Thymus (tissue), 11 donors: Measurements from ENCODE around the gene LSM3. TPM values are rescaled to one million over a fixed set of nuclear protein-coding genes. Genes with fewer than 3 reads are reported as not detected.
A peak's percentile ranks its signal among the peaks of the same experiment; 100 is the strongest.

Experiments used
- DNase-seq, 9 donors: peaks; one replicate each; pipeline ENCODE4 v3.0.0-alpha.2; 2013; ENCODE audit warnings: low spot score in 9 of 9, low read depth in 6 of 9, missing footprints in 1 of 9
- H3K27ac ChIP-seq, 2 donors: one replicate each; pipeline ENCODE4 v1.5.1; 2013; ENCODE audit warnings: control low read depth in 1 of 2, low read depth in 1 of 2, low read length in 1 of 2, mild to moderate bottlenecking in 1 of 2, moderate library complexity in 1 of 2
- H3K27me3 ChIP-seq, 2 donors: one replicate each; pipeline ENCODE4 v1.5.1; 2013; ENCODE audit warnings: low read length in 1 of 2; ENCODE audit not compliant: control insufficient read depth in 2 of 2, insufficient read depth in 1 of 2
- H3K36me3 ChIP-seq, 2 donors: one replicate each; pipeline ENCODE4 v1.5.1; 2013; ENCODE audit warnings: low read length in 1 of 2, mild to moderate bottlenecking in 1 of 2, moderate library complexity in 1 of 2; ENCODE audit not compliant: control insufficient read depth in 2 of 2, insufficient read depth in 2 of 2
- H3K4me1 ChIP-seq, 2 donors: one replicate each; pipeline ENCODE4 v1.5.1; 2013; ENCODE audit warnings: low read length in 2 of 2; ENCODE audit not compliant: control insufficient read depth in 2 of 2, insufficient read depth in 2 of 2
- H3K4me3 ChIP-seq, 2 donors: one replicate each; pipeline ENCODE4 v1.5.1; 2013; ENCODE audit warnings: low read length in 2 of 2, control low read depth in 1 of 2, mild to moderate bottlenecking in 1 of 2
- H3K9me3 ChIP-seq, 2 donors: one replicate each; pipeline ENCODE4 v1.5.1; 2013; ENCODE audit warnings: low read length in 1 of 2, mild to moderate bottlenecking in 1 of 2; ENCODE audit not compliant: control insufficient read depth in 2 of 2, insufficient read depth in 1 of 2
- WGBS: extraction: QIAGEN DNeasy Blood & Tissue Kit; methylation state at CpG from one replicate; pipeline ENCODE4 v1.1.7; 2013; 5-methylcytosine and 5-hydroxymethylcytosine counted together
- polyA plus RNA-seq: library from polyadenylated mRNA; stranded (reverse); fragments of 200-250 nt; gene quantifications from one replicate; pipeline ENCODE4 v1.2.3, GENCODE V29; 2013
- total RNA-seq: library from RNA; stranded (reverse); fragments of 120-200 nt; gene quantifications from one replicate; pipeline ENCODE4 v1.2.4, GENCODE V29; 2013
- donor health status: healthy.

LSM3 gene
- total and polyA plus RNA-seq, 2 donors = 18.3 to 20.9 TPM

DNA sequence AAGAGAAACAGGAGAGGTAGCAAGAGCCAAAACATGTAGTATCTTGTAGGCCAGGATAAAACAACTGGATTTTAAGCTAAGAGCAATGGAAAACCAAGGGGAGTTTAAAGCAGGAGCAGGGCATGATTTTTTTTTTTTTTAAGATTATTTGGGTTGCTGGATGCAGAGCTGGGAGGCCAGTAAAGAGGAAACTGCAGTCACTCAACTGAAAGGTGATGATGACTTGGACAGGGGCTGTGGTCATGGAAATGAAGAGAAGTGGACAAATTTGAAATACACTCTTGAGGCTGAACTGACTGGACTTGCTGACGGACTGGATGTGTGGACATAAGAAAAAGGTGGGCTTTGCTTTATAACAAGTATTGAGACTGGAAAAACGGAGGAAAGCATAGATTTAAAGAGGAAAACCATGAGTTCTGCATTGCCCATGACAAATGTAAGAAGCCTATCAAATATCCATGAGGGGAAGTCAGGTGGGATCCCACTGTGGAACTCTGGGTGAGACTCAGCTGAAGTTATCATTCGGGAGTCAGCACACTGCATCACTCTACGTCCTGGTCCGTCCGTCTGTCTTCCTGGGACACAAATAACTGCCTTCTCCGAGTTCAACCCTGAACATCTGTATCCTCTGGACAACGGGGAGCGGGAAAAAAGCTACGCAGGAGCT lies 904 bp upstream of the LSM3 start:
- no peak for DNase-seq
- peak overlapping the region; percentile 79 to 81 for H3K27ac ChIP-seq
- no peaks in the 10 kb centered on the region for H3K9me3 ChIP-seq
- WGBS = 14% methylated on average over 10 of the region's 10 CpGs
- no peaks in the 10 kb centered on the region for H3K27me3 ChIP-seq
- peak overlapping the region; percentile 62 to 81 for H3K4me3 ChIP-seq
- H3K36me3 ChIP-seq = peaks cover 8 to 12% of the 10 kb centered on the region in 2 donors
- peaks cover 33 to 36% of the 10 kb centered on the region in 2 donors for H3K4me1 ChIP-seq

DNA sequence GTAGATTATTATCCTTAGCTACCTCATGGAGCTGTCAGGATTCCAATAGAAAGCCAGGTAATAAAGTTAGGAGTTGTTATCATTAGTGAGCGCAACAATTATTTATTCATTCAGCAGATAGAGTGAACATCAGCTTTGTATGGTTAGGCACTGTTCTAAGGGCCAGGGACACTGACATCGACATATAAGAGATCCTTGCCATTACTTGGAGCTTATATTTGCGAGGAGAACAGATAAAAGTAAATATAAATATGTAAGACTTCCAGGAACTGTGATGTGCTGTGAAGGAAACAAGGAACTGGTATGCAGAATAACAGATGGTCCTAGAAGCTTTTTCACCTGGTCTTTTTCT lies 473 bp downstream of the LSM3 start:
- H3K27me3 ChIP-seq = no peaks in the 10 kb centered on the region
- DNase-seq = no peak
- WGBS = 5% methylated on average over 3 of the region's 3 CpGs
- peaks cover 33 to 38% of the 10 kb centered on the region in 2 donors for H3K4me1 ChIP-seq
- H3K9me3 ChIP-seq = no peaks in the 10 kb centered on the region
- peaks cover 13 to 15% of the 10 kb centered on the region in 2 donors for H3K36me3 ChIP-seq
- H3K27ac ChIP-seq = peak overlapping the region in 1 of 2 donors; percentile 76
- H3K4me3 ChIP-seq = peak overlapping the region; percentile 62 to 81

DNA sequence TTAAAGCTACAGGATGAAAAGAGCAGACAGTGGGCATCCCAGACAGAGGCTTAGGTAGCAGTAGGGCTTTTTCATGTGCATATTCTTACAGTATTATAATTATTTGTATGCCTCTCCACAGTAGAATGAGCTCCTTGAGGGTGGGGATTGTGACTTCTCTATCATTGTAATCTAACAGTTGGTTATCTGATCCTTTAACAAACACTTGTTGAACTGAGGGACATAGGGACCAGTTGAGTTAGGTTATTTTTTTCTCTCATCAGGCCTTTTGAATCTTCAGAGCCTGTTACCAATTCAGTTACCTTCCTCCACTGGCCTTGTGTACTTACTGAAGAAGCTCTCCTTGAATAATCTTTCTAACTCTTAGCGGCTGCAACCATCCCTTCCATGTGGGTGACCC lies 1.2 kb downstream of the LSM3 start:
- H3K27ac ChIP-seq = no peak overlapping the region
- peaks cover 14 to 17% of the 10 kb centered on the region in 2 donors for H3K36me3 ChIP-seq
- WGBS = 98% methylated on average over 1 of the region's 1 CpG
- DNase-seq = no peak
- H3K4me1 ChIP-seq = peaks cover 32 to 36% of the 10 kb centered on the region in 2 donors
- H3K9me3 ChIP-seq = no peaks in the 10 kb centered on the region
- no peak overlapping the region for H3K4me3 ChIP-seq
- no peaks in the 10 kb centered on the region for H3K27me3 ChIP-seq

DNA sequence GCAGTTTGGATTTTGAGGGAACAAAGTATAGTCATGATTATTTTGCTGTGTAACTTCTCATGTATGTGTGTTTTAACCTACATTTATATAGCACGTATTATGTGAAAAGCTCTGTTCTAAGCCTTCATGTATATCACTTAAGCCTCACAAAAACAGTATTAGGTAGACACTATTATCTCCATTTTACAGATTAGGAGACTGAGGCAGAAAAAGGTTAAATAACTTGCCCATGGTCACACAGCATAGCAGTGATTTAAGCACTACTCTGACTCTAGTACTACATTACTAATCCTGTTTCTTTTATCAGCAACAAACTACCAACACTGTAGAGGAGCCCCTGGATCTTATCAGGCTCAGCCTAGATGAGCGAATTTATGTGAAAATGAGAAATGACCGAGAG lies 2.6 kb downstream of the LSM3 start:
- Histone ChIP-seq H3K4me1 (peaks cover 18 to 21% of the 10 kb centered on the region in 2 donors), H3K36me3 (peaks cover 24 to 29% of the 10 kb centered on the region in 2 donors), H3K9me3 (no peaks in the 10 kb centered on the region), H3K27ac (no peak overlapping the region), H3K27me3 (no peaks in the 10 kb centered on the region), H3K4me3 (no peak overlapping the region)
- no peak for DNase-seq
- WGBS = 98% methylated on average over 3 of the region's 3 CpGs

DNA sequence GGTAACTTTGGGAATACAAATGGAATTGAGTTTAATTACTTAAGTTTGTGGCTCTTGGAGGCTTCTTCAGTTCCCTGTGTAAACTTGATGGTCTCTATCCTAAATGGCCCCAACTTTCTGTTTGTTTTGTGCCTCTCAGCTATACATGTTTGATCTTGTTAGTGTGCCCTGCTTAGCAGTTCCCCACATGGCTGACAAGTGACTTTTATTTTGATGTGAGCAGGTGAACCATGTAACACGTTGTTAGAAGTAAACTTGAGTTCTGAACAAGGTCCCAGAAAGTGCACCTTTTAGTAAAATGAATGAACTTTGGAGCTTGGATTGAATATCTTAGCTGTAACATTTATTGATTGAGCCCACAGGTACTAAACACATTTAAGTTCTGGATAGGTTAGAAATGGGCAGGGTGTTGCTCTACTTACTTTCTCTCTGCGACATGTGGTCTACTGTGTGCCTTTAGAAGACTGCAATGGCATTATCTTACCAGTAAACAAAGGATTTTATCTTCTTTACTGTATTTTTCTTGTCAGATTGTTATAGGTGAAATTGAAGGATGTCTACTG lies 4.5 kb downstream of the LSM3 start:
- no peak overlapping the region for H3K27ac ChIP-seq

DNA sequence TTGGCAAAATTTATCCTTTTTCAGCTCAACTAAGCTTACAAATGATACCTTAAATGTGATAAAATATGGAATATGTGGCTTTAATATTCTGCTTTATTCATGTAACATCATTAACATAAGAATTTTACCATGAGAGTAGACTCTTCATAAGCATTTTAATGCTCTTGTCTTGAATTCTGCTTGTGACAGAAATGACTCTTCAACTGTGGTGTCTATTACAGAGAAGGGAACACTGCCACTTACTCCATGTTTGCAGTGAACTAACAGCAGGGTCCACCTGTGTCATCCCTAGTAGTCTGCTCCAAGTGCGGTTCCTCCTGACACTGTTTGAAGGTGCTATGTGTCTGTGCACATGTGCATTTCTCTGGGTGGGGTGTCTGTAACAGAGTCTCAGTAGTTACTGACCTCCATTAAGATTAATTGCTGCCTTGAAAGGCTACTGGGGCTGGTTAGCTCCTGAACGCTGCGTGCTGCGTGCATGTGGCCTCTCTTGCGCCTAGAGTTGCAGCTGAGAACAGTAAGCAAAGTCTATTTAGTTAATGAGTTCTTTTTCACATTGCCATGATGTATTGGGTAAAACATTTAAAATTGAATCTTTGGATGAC lies 8.3 kb downstream of the LSM3 start:
- peaks cover 0 to 3% of the 10 kb centered on the region in 2 donors for H3K4me1 ChIP-seq
- no peaks in the 10 kb centered on the region for H3K27me3 ChIP-seq
- no peak overlapping the region for H3K4me3 ChIP-seq
- H3K27ac ChIP-seq = no peak overlapping the region
- peaks cover 27 to 37% of the 10 kb centered on the region in 2 donors for H3K36me3 ChIP-seq
- H3K9me3 ChIP-seq = no peaks in the 10 kb centered on the region
- WGBS = 99% methylated on average over 5 of the region's 5 CpGs
- no peak for DNase-seq

More for the DNA sequence above, 4.5 kb downstream of the LSM3 start:
- peaks cover 8 to 9% of the 10 kb centered on the region in 2 donors for H3K4me1 ChIP-seq
- DNase-seq = no peak
- no peak overlapping the region for H3K4me3 ChIP-seq
- 84% methylated on average over 2 of the region's 2 CpGs for WGBS
- H3K9me3 ChIP-seq = no peaks in the 10 kb centered on the region
- H3K36me3 ChIP-seq = peaks cover 30 to 42% of the 10 kb centered on the region in 2 donors
- H3K27me3 ChIP-seq = no peaks in the 10 kb centered on the region

DNA sequence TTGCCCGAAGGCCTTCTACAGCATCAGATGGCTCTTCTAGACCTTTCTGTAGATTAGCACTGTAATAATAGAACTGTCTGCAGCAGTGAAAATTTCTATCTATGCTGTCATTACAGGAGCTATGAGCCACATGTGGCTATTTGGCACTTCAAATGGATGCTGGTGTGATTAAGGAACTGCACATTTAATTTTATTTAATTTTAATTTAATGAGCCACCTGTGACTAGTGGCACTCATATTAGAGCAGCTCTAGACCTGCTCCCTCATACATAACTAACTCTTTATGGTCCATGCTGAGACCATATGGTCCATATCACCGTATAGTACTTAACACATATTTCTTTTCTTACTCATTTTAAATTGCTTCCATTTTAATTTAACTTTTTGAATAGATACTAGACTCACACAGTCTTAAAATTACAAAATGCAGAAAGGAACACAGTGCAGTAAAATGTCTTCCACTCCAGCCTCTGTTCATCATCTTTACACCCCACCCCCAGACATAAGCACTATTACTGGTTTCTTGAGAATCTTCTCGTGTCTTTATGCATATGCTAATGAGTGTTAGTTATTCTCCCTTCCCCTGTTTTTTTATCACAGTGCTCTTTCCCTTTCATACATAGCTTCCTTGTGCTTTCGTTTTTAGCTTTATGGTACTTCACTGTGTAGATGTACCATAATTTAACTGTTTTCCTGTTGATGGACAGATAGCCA lies 9.6 kb downstream of the LSM3 start:
- Histone ChIP-seq H3K36me3 (peaks cover 21 to 31% of the 10 kb centered on the region in 2 donors), H3K4me3 (no peak overlapping the region), H3K9me3 (no peaks in the 10 kb centered on the region), H3K27ac (no peak overlapping the region), H3K27me3 (no peaks in the 10 kb centered on the region), H3K4me1 (no peaks in the 10 kb centered on the region)
- WGBS = 84% methylated on average over 4 of the region's 4 CpGs
- no peak for DNase-seq

DNA sequence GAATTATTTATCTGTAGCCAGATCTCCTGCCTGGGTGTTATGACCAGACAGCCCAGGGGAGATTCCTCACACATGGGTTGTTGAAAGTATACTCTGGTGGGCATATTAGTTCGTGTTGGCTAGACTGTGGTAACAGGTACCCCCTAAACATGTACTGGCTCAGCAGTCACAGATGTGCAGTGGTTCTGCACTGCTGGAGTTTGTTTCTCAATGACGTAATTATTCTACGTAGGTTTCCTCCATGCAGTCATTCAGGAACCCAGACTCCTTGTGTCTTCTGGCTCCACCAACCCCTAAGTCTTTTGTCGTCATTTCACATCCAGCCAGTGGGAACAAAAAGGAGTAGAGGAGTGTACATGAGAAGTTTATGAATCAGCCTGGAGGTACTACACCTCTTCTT lies 16.2 kb downstream of the LSM3 start:
- no peaks in the 10 kb centered on the region for H3K4me1 ChIP-seq
- H3K4me3 ChIP-seq = no peak overlapping the region
- no peaks in the 10 kb centered on the region for H3K9me3 ChIP-seq
- H3K36me3 ChIP-seq = peaks cover 26 to 27% of the 10 kb centered on the region in 2 donors
- H3K27ac ChIP-seq = no peak overlapping the region
- WGBS = 96% methylated on average over 4 of the region's 4 CpGs
- no peaks in the 10 kb centered on the region for H3K27me3 ChIP-seq
- DNase-seq = no peak

DNA sequence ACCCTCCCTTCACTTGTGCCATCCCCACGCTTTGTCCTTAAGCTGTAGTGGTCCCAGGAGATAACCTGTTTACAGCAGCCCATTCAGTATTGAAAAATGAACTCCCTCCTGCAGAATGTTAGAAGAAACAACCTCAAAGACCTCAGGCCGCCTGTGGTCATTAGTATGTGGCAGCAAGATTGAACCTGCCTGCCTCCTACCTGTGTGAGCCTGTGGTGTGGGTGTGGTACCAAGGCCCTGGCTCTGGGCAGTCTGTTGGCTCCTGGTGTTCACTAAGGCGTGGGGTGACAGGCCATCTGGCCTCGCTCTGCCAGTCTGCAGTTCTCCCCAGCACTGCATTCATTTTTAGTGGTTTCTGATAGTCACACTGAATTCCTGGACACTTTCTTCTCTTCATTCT lies 21.0 kb downstream of the LSM3 start:
- Histone ChIP-seq H3K9me3 (no peaks in the 10 kb centered on the region), H3K27me3 (no peaks in the 10 kb centered on the region), H3K36me3 (peaks cover 26 to 27% of the 10 kb centered on the region in 2 donors), H3K4me1 (peaks cover 0 to 4% of the 10 kb centered on the region in 2 donors), H3K4me3 (no peak overlapping the region), H3K27ac (no peak overlapping the region)
- DNase-seq = no peak
- 86% methylated on average over 4 of the region's 4 CpGs for WGBS
